ENCODE results near the gene ABHD12B.

Gene ABHD12B

GRCh38 chr14:50865391-50866076 is 6.3 kb upstream of the ABHD12B start:
- H3K36me3 ChIP-seq (replicated peaks; ENCODE audit: insufficient read depth, low read length): no peaks in the 10 kb centered on the region
- H3F3A ChIP-seq (ENCODE audit: insufficient read depth, low read length): no peaks in the 10 kb centered on the region
- no peak overlapping the region for H3K4me3 ChIP-seq (ENCODE audit: low read length)
- H3K9ac ChIP-seq (ENCODE audit: low read length): no peak overlapping the region
- no peaks in the 10 kb centered on the region for H3K79me2 ChIP-seq (ENCODE audit: low read length)
- H3K9me2 ChIP-seq (replicated peaks; ENCODE audit: insufficient read depth, low read length): no peaks in the 10 kb centered on the region
- no peaks in the 10 kb centered on the region for H4K20me1 ChIP-seq (ENCODE audit: insufficient read depth, low read length)
- no peak for DNase-seq
- no peak overlapping the region for H3K4me2 ChIP-seq (ENCODE audit: low read depth, low read length)
- no peak for TF ChIP-seq EZH2 (optimal IDR thresholded peaks at IDR 0.05; ENCODE audit: low read depth, low read length)
- TF ChIP-seq CTCF (IDR thresholded peaks at IDR 0.05; ENCODE audit: low read length): no peak
- no peak for TF ChIP-seq EZH2phosphoT487 (IDR thresholded peaks at IDR 0.05; ENCODE audit: low read length)
- no peak overlapping the region for H3K27ac ChIP-seq (ENCODE audit: low read length)
- H3K4me1 ChIP-seq (ENCODE audit: low read length): no peaks in the 10 kb centered on the region
- no peak overlapping the region for H2AFZ ChIP-seq (ENCODE audit: low read length)
- no peaks in the 10 kb centered on the region for H3K27me3 ChIP-seq (replicated peaks; ENCODE audit: insufficient read depth, low read length)
- no peaks in the 10 kb centered on the region for H3K9me3 ChIP-seq (replicated peaks; ENCODE audit: insufficient read depth, low read length)

- no peaks in the 10 kb centered on the region for H3K9me2 ChIP-seq (replicated peaks; ENCODE audit: insufficient read depth, low read length)
- no peaks in the 10 kb centered on the region for H3K27me3 ChIP-seq (replicated peaks; ENCODE audit: insufficient read depth, low read length)
- no peak overlapping the region for H3K4me3 ChIP-seq (ENCODE audit: low read length)
- no peaks in the 10 kb centered on the region for H3K9me3 ChIP-seq (replicated peaks; ENCODE audit: insufficient read depth, low read length)
- H3K4me1 ChIP-seq (ENCODE audit: low read length): peaks cover 15% of the 10 kb centered on the region
- TF ChIP-seq EZH2 (optimal IDR thresholded peaks at IDR 0.05; ENCODE audit: low read depth, low read length) (no peak), EZH2phosphoT487 (IDR thresholded peaks at IDR 0.05; ENCODE audit: low read length) (no peak), CTCF (IDR thresholded peaks at IDR 0.05; ENCODE audit: low read length) (no peak)
- H3K9ac ChIP-seq (ENCODE audit: low read length): no peak overlapping the region
- DNase-seq: no peak
- H3K4me2 ChIP-seq (ENCODE audit: low read depth, low read length): no peak overlapping the region
- H3K36me3 ChIP-seq (replicated peaks; ENCODE audit: insufficient read depth, low read length): no peaks in the 10 kb centered on the region
- H3K79me2 ChIP-seq (ENCODE audit: low read length): no peaks in the 10 kb centered on the region
- H3K27ac ChIP-seq (ENCODE audit: low read length): no peak overlapping the region
- H4K20me1 ChIP-seq (ENCODE audit: insufficient read depth, low read length): no peaks in the 10 kb centered on the region
- H2AFZ ChIP-seq (ENCODE audit: low read length): no peak overlapping the region
- H3F3A ChIP-seq (ENCODE audit: insufficient read depth, low read length): peaks cover 6% of the 10 kb centered on the region; the same call in 1 of the 2 replicates
Measured at GRCh38 chr14:50871228-50871627, 625 bp upstream of the ABHD12B start.

- Histone ChIP-seq H4K20me1 (ENCODE audit: insufficient read depth, low read length) (no peaks in the 10 kb centered on the region), H2AFZ (ENCODE audit: low read length) (0 out of 2 replicates have a peak overlapping the region, but pooled peaks have one; percentile 48), H3K4me1 (ENCODE audit: low read length) (peaks cover 15% of the 10 kb centered on the region), H3K4me3 (ENCODE audit: low read length) (no peak overlapping the region), H3K4me2 (ENCODE audit: low read depth, low read length) (peak overlapping the region; percentile 53; the same call in 1 of the 2 replicates), H3K9me3 (replicated peaks; ENCODE audit: insufficient read depth, low read length) (no peaks in the 10 kb centered on the region), H3K27ac (ENCODE audit: low read length) (no peak overlapping the region), H3K79me2 (ENCODE audit: low read length) (no peaks in the 10 kb centered on the region), H3K9me2 (replicated peaks; ENCODE audit: insufficient read depth, low read length) (no peaks in the 10 kb centered on the region), H3F3A (ENCODE audit: insufficient read depth, low read length) (peaks cover 6% of the 10 kb centered on the region; the same call in 1 of the 2 replicates), H3K27me3 (replicated peaks; ENCODE audit: insufficient read depth, low read length) (no peaks in the 10 kb centered on the region), H3K36me3 (replicated peaks; ENCODE audit: insufficient read depth, low read length) (no peaks in the 10 kb centered on the region), H3K9ac (ENCODE audit: low read length) (no peak overlapping the region)
- no peak for DNase-seq
- TF ChIP-seq EZH2phosphoT487 (IDR thresholded peaks at IDR 0.05; ENCODE audit: low read length): no peak
- no peak for TF ChIP-seq CTCF (IDR thresholded peaks at IDR 0.05; ENCODE audit: low read length)
- no peak for TF ChIP-seq EZH2 (optimal IDR thresholded peaks at IDR 0.05; ENCODE audit: low read depth, low read length)
Measured at GRCh38 chr14:50874757-50875156, 2.9 kb downstream of the ABHD12B start.

All from MM.1S (cell line).